Measurements from ENCODE around the gene PARD3.

- TF ChIP-seq CTCF (conservative IDR thresholded peaks at IDR 0.05; ENCODE audit: low read length) = no peak
- no peak for TF ChIP-seq EZH2phosphoT487 (IDR thresholded peaks at IDR 0.05; ENCODE audit: borderline replicate concordance)
These were observed 290.6 kb downstream of the PARD3 start for GRCh38 chr10:34524369-34525091.

Data from Loucy (cell line).